Midbrain (tissue), 1 donor: ENCODE measurements around the gene ATP12A.

Experiments used
- DNase-seq: peaks from one replicate; lab custom pipeline; 2025; lab: John Stamatoyannopoulos, UW

ATP12A gene

DNA sequence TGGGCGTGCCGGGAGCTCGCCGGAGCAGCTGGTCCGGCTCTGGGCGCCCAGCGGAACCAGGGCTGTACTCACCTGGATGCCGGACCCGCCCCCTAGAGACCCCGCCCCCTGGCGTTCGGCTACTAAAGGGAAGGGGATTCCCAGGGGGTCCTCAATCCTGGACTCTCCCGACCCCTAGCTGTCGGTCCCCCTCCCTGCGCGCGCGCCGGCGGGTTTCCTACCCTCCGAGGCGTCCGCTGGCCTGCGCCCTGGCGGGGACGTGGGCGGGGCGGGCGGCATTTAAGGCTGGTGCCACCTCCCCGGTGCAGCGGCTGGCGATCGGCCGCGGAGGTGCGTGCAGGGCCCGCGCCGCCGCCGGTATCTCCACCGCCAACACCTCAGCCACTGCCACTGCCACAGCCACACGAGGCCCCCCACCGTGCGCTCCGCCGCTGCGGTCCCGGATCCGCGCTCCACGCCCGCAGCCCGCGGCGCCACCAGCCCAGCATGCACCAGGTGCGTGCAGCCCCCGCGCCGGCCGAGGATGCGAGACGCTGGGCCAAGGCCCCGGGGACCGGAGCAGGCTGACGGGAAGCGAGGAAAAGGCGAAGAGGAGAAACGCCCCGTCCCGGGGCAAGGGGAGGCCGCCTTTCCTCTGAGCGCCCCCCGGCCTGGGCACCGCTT, at the start of gene ATP12A:
ATP12A (plus strand) TSS at position 151 of the 663 bp plus-strand sequence; CDS start at position 487, 336 bp downstream.
- DNase-seq = no peak

DNA sequence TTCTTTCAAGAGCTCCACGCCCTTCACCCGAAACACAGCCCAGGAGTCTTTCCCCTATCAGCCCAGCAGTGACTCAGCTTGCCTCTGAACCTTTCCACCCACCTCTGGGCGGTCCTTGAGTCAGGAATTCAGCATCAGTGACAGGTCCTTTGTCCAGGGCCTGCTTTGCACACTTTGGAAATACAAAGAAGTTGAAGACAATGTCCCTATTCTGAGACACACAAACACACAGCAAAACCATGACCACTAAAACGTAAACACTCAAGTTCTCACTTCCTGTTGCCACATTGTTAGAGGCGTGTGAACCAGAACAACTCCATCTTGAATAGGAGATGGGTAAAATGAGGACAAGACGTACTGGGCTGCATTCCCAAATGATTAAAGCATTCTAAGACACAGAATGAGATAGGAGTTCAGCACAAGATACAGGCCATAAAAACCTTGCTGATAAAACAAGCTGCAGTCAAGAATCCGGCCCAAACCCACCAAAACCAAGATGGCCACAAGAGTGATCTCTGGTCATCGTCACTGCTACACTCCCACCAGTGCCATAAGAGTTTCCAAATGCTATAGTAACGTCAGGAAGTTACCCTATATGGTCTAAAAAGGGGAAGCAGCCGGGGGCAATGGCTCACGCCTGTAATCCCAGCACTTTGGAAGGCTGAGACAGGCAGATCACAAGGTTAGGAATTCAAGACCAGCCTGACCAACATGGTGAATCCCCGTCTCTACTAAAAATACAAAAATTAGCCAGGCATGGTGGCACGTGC, 49.2 kb upstream of the ATP12A start:
- DNase-seq = no peak

DNA sequence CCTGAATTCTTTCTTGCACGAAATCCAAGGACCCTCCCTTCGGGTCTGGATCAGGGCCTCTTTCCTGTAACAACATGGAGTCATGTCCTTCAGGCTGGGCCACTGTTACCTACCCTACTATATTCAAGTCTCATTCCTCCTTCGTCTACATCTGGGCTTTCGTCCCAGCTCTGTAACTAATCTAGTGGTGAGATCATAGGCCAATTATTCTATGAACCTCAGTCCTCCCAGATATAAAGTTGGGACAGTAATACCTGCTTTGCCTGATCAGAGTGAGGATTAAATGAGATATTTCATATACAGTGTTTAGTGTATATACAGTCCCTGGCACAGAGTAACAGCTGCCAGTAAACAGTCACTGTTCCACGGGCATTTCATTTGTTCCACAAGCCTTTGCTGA, 48.3 kb upstream of the ATP12A start:
- DNase-seq = no peak

DNA sequence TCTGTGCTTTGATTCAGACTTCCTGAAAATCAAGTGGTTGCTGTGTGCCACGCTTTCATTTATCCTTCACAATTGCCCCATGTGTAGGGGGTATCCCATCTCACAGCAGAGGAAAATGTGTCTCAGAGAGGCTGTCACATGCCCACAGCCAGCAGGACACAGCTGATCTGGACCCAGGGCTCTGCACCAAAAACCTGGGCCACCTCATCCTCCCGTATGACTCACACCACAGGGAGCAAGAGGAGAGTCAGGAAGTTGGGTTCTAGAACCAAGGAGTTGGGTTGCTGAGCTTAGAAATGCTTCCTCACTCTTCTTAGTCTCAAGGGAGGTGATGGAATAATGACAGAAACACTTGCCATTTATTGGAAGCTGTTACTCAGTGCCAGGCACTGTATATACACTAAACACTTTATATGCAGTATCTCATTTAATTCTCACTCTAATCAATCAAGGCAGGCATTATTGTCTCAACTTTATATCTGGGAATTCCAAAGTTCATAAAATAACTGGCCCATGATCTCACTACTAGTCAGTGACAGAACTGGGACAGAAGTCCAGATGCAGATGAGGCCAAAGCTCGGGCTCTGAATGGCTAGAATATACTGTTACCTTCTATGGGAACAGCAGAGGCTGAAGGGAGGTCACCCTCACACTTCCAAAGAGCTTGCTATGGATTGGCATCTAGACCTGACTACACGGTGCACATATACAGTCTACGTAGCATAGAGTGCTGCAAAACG, 47.7 kb upstream of the ATP12A start:
- DNase-seq = no peak

DNA sequence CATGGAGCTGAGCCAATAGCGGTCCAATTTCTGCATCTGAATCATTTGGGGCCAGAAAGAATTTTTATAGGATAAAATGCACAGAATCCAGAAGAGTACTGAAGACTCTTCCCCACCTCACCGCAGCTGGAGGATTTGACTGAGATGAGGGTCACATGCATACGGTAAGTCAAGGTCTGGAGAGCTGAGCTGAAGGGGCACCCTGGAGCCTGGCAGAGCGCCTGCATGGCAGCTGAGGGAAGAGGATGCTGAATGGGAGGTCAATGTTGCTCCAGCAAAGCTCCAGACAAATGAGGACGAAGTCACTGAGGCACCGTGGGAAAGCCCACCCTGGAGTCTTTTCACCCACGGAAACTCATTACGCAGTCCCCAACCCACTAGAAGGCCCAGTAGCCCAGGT, 43.4 kb upstream of the ATP12A start:
- DNase-seq = no peak

DNA sequence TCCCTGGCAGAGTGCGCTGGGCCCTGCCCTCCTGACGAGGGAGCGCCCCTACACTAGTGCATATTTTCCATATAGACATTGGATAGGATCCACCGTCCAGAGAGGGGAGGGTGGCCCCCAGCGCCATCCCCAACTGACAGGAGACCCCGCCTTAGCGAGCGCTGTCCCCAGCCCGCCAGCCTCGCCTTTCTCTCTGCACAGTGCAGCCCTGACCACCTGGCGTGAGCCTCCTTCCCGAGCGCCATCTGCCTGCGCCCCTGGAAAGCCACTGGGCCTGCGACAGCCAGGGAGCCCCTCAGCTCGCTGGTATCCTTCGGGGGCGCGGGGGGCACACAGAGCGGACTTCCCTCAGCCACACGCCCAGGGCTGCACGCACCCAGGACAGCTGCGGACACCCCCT, 42.1 kb upstream of the ATP12A start:
- DNase-seq = no peak

DNA sequence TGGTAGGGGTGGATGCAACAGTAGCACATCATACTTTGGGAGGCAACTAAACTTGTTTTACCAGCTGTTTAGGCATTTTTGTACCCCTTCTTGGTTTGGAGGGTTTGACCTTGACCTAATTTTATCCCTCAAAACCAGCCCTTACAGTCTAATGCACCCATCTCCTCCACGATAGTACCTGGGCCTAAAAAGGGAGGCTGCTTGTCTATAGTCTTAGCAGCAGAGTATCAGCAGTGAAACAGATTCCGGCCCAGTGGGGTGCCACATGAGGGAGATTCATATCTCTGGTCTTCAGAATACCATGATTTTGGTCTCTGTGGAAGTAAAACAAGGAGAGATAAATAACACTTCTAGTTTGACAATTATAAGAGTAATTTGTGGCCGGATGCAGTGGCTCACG, 39.5 kb upstream of the ATP12A start:
- DNase-seq = no peak

DNA sequence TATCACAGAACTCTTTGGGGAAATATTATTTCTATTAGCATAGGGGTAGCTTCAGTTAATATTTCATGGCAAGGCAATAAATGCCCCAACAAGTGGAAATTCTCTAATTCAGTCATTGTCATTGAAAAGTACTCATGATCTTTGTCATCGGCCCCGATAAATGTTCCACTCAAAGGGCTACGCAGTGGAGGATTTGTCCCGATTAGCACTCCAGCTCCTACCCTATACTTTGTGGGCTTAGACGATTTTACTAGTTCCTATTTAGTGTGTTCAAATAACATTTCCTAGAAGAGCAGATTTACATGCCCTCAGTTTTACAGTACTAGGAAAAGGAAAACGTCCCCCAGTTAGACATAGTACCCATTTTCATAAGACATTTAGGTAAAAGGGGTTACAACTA, 38.0 kb upstream of the ATP12A start:
- DNase-seq = no peak

DNA sequence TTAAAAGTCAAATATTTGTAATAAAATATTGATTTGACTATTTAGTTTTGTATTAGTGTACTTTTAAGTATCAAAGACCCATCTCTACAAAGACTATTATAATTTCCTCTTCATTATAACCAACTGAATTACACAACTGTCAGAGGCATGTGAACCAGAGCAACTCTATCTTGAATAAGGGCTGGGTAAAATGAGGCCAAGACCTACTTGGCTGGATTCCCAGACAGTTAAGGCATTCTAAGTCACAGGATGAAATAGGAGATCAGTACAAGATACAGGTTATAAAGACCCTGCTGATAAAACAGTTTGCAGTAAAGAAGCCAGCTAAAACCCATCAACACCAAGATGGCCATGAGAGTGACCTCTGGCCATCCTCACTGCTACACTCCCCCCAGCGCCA, 36.2 kb upstream of the ATP12A start:
- DNase-seq = no peak

DNA sequence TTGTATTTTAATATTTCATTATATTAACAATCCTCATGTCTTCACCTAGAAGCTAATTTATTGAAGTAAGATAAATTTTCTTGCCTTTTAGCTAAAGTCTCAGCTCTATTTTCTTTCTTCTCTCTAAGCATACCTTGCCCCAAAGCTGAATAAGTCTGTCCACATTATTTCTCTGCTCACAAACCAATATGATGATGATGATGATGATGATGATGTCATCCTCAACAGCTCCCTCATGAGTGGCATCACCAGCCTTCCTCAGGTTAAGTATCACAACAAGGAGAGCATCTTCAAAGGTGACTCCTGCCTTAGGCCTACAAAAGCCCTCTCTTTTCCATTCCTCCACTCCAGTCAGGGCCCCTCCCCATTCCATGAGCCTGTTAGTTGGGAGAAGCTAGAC, 31.9 kb upstream of the ATP12A start:
- no peak for DNase-seq

DNA sequence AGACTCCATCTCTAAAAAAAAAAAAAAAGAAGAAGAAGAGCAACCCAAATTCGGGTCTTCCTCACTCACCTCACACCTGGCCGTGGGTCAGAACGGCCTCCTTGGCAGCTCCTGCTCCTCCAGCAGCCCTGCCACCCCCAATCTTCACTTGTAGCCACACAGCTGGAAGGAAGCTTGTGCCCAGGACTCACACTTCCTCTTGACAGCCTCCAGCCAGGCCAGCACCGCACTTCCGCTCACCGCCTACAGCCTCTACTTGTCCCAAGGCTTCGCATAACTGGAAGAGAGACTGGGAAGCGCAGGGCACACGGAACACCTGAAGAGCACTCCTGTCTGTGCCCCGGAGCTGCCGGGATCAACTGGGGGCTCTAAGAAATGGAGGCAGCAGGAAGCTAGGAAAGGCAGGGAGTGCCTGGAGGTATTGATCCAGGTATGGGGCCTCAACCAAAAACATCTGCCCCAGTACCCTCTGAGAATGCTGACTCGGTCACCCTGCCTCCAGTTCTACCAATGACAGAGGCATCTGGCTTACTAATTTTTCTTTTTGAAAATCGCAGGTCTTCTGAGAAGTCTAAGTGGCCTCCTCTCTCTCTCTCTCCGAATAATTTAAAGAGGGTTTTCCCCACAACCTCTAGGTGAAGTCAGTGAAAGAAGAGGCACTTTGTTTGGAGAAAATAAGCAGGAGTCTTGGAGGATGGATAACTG, 31.1 kb upstream of the ATP12A start:
- DNase-seq = no peak

DNA sequence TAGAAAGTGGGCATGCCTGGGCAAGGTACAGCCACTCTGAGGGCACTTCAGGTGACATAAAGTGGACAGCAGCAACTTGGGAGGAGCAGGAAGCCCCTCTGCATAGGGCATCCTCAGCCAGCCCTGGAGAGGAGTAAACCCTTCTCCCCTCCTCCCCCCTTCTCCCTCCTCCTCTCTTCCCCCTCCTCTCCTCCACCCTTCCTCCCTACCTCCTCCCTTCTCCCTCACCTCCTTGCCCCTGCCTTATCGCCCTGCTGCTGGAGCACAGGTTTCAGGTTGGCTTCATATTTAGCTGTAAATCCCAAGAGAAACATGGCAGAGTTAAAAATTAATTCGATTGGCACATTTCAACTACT, 30.5 kb upstream of the ATP12A start:
- no peak for DNase-seq

DNA sequence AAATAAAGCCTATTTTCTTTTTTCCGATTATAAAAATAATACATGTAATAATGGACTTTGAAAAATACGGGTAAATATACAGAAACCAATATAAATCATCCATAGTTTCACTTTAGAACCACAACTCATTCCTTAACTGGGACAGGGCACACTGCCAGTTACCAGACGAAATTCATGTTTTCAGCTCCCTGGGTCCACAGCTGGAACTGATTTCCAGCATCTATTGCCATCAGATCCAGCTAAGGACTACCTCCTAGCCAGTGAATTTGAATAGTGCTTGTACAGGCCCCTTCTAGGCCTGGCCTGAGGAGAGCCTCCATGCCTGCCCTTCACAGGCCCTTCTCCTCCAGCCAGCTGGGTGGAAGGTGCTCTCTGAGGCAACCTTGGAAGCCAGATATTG, 30.0 kb upstream of the ATP12A start:
- DNase-seq = no peak

DNA sequence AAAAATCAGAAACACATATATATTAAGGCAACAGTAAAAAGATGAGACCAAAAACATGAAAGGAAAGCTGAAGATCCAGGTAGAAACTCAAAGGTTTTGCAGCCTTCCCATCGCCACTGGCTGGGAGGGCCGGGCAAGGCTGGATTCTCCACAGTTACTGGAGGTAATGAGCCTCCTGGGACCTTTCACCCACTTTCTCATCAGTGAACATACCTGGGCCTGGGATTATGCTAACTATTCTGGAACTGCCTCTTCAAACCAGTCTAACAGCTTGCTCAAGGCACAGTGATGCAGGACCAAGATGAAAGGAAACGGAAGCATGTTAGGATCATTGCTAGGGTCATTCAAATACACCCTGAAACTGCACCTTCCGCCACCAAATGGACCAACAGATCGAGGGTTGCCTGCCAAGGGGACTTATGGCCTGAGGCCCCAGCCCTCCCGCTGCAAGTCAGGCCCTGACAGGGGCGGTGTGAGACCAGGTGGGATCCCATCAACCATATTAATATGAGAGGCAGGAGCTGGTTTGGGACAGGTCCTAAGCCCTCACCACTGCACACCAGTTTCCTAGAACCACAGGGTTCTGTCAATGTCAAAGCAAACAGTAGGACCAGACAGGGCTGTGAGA, 28.4 kb upstream of the ATP12A start:
- DNase-seq = no peak

DNA sequence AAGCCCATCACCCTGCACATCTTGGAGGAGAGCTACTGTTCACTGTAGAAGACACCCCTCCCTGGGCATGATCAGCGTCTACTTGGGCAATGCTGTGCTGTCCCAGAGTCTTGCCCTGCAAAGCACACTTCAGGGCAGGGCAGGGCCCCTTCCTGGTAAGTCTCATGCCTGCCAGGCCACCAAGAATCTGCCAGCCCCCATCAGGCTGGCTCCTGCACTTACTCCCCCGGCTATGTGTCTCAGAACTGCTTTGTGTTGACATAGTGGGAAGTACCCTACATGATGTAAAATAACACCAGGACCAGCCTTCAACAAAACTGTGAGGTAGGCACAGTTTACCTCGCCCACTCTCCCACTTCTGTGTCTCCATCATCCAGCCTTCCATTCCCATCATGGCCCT, 27.8 kb upstream of the ATP12A start:
- DNase-seq = no peak

DNA sequence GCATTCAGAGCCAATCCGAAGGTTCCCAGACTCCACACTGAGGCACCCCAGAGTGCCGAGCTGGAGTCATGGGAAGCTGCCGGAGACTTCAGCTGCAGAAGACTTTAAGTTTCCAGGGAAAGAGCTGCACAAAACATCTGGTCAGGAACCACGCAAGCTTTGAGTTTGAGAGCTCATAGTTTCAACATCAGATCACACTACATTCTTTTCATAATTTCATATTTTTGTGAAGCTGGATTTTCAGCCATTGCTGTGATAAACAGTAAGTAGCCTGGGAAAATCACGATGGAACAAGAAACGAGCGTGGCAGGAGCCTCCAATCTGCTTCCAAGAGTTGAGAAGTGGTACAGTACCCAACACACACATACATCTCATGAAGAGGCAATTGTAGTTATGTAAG, 25.5 kb upstream of the ATP12A start:
- DNase-seq = no peak

DNA sequence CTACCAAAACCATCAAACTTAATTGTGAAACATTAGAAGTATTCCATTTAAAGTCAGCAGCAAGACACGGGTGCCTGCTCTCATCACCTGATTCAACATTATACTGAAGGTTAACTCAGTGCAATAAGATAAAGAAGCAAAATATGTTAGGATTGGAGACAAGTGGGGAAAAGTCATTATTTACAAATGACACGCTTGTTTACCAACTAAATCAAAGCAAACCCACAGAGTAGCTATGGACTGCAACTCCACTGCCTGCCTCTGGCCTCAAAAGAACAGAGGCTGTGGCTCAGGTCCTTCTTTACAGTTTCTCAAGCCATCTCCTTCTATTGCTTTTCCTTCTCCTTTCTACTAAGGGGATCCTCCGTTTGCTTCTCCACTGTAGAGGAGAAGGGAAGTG, 21.0 kb upstream of the ATP12A start:
- no peak for DNase-seq

DNA sequence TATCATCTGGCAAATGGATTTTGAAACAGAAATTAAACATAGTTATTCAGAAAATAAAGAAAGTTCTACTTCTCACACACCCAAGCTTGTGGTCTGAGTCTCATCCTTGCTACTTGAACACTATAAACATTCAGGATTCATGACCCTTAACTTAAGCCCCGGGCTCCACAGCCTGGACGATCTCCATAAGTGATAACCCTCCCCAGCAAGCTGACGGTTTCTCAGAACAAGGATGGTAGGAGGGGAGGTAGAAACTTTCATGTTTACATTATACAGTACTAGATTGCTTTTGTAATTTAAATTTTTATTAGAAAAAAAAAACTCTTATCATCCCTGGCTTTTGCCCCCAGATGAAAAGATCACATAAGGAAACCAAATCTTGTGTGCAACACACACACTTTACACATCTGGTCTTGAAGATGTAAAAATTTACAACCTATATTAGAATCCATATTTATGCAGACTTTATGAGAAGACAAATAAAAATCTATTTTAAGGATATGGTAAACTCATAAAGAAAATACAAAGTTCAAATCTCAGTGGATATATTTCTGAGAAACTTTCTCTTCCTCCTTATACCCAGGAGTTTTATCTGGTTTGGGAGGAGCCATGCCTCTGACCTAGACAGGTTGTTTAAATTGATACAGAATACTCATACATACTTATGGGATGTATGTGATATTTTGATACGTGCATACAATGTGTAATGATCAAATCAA, 20.0 kb upstream of the ATP12A start:
- no peak for DNase-seq

DNA sequence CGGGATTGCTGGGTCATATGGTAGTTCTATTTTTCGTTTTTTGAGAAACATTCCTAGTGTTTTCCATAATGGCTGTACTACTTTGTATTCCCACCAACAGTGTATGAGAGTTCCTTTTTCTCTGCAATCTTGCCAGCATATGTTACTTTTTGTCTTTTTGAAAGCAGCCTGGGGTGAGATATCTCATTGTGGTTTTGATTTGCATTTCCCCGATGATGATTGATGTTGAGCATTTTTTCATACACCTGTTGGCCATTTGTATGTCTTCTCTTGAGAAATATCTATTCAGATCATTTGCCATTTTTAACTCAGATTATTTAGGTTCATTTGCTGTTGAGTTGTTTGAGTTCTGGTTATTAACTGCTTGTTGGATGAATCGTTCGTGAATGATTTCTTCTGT, 18.5 kb upstream of the ATP12A start:
- DNase-seq = no peak

DNA sequence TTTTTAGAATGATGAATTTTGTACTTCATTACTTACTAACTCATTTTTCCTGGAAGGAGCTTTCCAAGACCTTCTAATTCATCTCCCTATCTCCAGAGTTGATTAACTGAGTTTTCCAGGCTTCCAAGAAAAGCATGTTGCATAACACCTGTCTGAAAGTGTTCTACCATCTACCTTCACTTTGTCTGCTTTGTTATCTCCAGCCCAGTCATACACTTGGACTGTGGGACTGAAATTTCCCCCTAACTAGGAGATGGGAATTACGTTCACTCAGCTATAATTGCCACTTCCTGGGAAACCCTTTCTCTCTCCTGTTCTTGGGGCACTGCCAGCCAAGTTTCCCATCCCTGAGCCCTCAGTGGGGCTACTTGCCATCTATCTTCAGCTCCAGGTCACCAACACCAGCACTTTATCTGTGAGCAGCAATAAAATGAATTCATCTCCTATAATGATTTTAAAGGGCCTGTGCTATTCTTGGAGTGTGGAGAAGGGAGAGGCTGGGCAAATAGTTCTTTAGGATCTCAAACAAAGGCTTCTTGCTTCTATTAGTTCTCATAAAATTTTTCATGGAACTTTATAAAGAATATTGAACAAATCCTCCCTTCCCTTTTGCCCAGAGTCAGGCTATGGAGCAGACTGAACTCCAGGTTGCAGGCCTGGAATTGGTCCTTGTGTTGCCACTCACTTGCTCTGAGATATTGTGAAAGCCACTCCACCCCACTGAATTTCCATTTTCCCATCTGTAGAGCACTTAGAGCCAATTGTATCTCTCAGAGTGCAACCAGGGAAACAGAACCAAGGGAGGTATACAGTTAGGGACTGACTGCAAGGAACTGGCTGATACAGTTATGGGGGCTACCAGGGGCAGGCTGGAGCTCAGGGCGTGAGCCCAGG, 17.8 kb upstream of the ATP12A start:
- no peak for DNase-seq

DNA sequence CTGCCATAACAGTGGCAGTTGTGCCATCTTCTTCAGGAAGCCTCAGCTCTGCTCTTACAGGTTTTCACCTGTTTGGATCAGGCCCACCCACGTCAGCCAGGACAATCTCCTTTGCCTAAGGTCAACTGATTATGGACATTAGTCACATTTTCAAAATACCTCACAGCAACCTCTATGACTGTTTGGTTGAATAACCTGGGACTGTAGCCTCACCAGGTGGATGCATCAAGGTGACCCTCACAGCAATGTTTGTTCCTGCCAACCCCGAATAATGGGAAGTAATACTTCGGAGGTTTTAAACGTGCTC, 17.2 kb upstream of the ATP12A start:
- no peak for DNase-seq
